Testis (tissue), 2 donors: ENCODE results near the gene CHRNA1.

Experiments used
- POLR2A ChIP-seq: fragments of 450-650 bp; IDR thresholded peaks from one replicate; pipeline ENCODE4 v1.6.1; 2017; ENCODE audit warnings: antibody characterized with exemption, mild to moderate bottlenecking, moderate library complexity
- TF ChIP-seq, protein P1 (sequence below), 3 experiments: fragments of 450-650 bp in 2 of 3; fragments of 200-600 bp in 1 of 3; sonication (generic) in 1 of 3; IDR thresholded peaks; one replicate each; pipeline ENCODE4 v1.5.1; 2016 to 2019; ENCODE audit warnings: antibody characterized with exemption in 3 of 3, mild to moderate bottlenecking in 2 of 3, moderate library complexity in 1 of 3

DNA sequence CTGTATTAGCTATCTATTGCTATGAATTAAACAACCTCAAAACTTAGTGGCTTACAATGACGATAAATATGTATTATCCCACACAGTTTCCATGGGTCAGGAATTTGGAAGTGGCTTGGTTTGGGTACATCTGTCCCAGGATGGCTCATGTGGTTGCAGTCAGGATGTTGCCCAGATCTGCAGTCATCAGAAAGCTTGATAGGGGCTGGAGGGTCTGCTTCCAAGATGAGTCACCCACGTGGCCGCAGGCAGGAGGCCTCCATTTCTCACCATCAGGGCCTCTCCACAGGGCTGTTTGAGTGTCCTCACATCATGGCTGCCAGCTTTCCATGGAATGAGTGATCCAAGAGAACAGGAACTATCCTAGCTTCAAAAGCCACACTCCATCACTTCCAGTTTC lies 46.4 kb downstream of the CHRNA1 start:
- TF ChIP-seq, protein P1, sequence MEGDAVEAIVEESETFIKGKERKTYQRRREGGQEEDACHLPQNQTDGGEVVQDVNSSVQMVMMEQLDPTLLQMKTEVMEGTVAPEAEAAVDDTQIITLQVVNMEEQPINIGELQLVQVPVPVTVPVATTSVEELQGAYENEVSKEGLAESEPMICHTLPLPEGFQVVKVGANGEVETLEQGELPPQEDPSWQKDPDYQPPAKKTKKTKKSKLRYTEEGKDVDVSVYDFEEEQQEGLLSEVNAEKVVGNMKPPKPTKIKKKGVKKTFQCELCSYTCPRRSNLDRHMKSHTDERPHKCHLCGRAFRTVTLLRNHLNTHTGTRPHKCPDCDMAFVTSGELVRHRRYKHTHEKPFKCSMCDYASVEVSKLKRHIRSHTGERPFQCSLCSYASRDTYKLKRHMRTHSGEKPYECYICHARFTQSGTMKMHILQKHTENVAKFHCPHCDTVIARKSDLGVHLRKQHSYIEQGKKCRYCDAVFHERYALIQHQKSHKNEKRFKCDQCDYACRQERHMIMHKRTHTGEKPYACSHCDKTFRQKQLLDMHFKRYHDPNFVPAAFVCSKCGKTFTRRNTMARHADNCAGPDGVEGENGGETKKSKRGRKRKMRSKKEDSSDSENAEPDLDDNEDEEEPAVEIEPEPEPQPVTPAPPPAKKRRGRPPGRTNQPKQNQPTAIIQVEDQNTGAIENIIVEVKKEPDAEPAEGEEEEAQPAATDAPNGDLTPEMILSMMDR (IDR thresholded peaks at IDR 0.05) = no peak
- TF ChIP-seq POLR2A = no peak
